C4-2B (cell line): ENCODE results near the gene SLC6A19.
"Not testable (repeated sequence)": the region's sequence is repeated elsewhere in the genome, so short reads cannot be mapped to it uniquely, and the experiment has no call there.

Source experiments
- H3K27ac ChIP-seq: fragments of 450-650 bp; 2 replicates; pipeline ENCODE4 v1.5.1; 2017
- CTCF ChIP-seq: fragments of 450-650 bp; conservative IDR thresholded peaks from 2 replicates; pipeline ENCODE4 v1.5.1; 2017; ENCODE audit warnings: mild to moderate bottlenecking
- ZFX ChIP-seq: fragments of 450-650 bp; IDR thresholded peaks from 2 replicates; pipeline ENCODE4 v1.6.1; 2017

SLC6A19 gene

GRCh38 chr5:1156754-1157460 lies 44.5 kb upstream of the SLC6A19 start:
- TF ChIP-seq ZFX (no peak), CTCF (no peak)
- no peak overlapping the region for H3K27ac ChIP-seq

- not testable (repeated sequence) for H3K27ac ChIP-seq
Observed at GRCh38 chr5:1157461-1157986, 43.9 kb upstream of the SLC6A19 start.

GRCh38 chr5:1158647-1159340 lies 42.6 kb upstream of the SLC6A19 start:
- no peak for TF ChIP-seq CTCF
- TF ChIP-seq ZFX, result no peak
- H3K27ac ChIP-seq, result no peak overlapping the region

GRCh38 chr5:1159341-1159675 lies 42.1 kb upstream of the SLC6A19 start:
- TF ChIP-seq CTCF, result no peak
- TF ChIP-seq ZFX, result no peak
- no peak overlapping the region for H3K27ac ChIP-seq

DNA sequence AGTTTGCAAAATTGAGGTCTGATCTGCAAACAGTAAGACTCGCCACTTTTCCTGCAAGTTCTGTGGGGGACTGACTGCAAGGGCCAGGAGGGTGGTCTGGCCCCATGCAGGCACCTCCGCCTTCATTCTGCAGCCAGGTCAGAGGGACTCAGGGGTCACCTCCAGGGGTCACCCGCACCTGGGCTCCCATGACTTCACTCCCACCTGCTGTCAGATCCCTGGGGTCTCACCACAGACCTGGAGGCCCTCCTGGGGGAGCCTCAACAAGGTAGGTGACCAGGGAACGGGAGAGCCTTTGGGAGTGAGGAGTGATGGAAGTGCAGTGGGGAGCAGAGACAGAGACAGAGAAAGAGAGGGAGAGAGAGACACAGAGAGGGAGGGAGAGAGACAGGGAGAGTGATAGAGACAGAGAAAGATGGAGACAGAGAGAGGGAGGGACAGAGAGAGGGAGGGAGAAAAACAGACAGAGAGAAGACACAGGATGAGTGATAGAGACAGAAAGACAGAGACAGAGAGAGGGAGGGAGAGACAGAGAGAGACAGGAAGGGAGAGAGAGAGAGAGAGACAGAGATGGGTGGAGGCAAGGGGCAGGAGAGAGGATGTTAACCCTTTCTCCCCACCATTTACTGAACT lies 41.5 kb upstream of the SLC6A19 start:
- TF ChIP-seq ZFX, result no peak
- TF ChIP-seq CTCF, result no peak
- no peak overlapping the region for H3K27ac ChIP-seq

DNA sequence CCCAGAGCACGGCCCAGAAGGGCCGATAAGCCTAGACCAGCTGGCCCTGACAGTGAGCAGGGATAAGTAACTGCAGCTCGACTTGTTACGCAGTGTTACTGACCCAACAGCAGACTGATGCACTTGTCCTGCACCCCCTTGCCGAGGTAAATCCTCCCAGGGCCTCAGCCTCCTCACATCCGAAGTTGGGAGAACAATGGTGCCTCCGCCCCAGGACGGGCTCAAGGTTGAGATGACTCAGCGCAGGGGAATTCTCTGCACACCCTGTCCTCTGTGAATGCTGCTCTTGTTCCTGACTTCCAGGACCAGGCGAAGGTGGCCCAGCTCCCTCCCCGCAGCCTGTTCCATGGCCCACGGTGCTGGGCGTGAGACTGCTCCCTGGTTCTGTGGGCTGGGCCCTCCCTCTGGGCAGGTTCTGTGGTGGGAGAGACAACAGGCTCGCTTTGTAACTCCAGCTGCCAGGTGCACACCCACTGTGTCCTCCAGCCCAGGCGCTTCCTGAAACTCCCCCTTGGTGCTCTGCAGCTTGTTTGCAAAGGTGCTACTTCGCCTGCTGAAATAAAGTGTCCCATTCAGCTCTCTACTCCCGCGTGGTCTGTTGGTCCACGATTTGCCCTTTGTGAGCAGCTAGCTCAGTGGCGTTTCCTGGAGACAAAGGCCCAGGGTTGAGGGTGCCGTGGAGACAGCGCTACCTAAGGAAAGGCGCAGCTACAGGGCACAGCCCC lies 40.1 kb upstream of the SLC6A19 start:
- peak overlapping the region; percentile 37 for H3K27ac ChIP-seq
- TF ChIP-seq CTCF (no peak), ZFX (no peak)

DNA sequence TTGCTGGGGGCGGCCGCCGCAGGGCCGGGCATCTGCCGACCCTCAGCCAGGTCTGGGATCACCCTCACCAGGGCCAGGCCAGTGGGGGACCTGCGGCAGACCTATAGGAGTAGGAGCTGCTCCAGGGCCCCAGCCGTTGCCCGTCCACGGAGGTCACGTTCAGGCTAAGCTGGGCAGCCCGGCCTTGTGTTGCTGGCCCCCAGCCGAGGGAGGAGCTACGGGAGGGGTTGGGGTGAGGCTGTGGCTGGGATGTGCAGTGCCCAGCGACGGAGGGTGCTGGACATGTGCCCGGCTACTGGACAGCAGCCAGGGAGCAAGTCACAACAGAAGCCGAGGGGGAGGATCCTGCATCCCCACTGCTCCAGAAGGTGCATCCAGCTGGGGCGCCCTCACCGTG lies 39.6 kb upstream of the SLC6A19 start:
- peak overlapping the region; percentile 37 for H3K27ac ChIP-seq
- TF ChIP-seq ZFX, result no peak

DNA sequence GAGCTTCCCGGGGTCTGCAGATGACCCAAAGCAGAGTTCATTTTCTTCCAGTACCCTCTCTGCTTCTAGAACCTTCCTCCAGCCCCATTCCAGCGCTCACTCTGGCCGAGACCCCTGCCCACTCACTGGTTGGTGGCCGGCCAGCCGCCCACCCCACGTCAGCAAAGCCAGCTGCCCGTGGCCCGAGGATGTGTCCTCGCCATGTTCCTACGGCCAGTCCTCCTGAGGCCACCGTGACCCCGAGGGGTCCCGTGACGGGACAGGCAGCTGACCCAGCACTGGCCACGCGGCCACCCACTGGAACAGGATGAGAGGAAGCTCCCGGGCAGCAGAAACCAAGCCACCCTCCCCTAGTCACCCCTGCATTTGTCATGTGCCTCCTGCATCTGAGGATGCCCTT lies 39.1 kb upstream of the SLC6A19 start:
- peak overlapping the region; percentile 37; the same call in 1 of the 2 replicates for H3K27ac ChIP-seq
- TF ChIP-seq ZFX, result no peak
- no peak for TF ChIP-seq CTCF
